Glomerular visceral epithelial cell (primary cell): ENCODE results near the gene UGT1A8.

ENCODE experiments used
- DNase-seq: peaks from one replicate; pipeline ENCODE4 v3.0.0-alpha.2; 2016; ENCODE audit errors: extremely low spot score

UGT1A8 gene

GRCh38 chr2:233818639-233819621 is 201.5 kb downstream of the UGT1A8 start:
- no peak for DNase-seq

GRCh38 chr2:233819884-233820773 is 202.7 kb downstream of the UGT1A8 start:
- no peak for DNase-seq

GRCh38 chr2:233820774-233821105 is 203.3 kb downstream of the UGT1A8 start:
- no peak for DNase-seq

GRCh38 chr2:233821196-233821595 is 203.8 kb downstream of the UGT1A8 start:
- no peak for DNase-seq

- DNase-seq: no peak
Observed at GRCh38 chr2:233821709-233822100, 204.3 kb downstream of the UGT1A8 start.

GRCh38 chr2:233822101-233822771 is 204.8 kb downstream of the UGT1A8 start:
- DNase-seq: no peak
